22Rv1 (cell line): ENCODE results near the gene MROH2A.

Source experiments
- CTCF ChIP-seq: fragments of 450-650 bp; IDR thresholded peaks from 2 replicates; pipeline ENCODE4 v1.5.1; 2017; ENCODE audit warnings: mild to moderate bottlenecking
- ZFX ChIP-seq: fragments of 450-650 bp; IDR thresholded peaks from 2 replicates; pipeline ENCODE4 v1.6.1; 2017; ENCODE audit warnings: antibody characterized with exemption, borderline replicate concordance

GRCh38 chr2:233833345-233833744, 55.2 kb downstream of the MROH2A start:
- TF ChIP-seq CTCF (no peak), ZFX (no peak)
